DND-41 (cell line): ENCODE results near the gene GRPEL1.

Experiments used
- CTCF ChIP-seq: IDR thresholded peaks from 2 replicates; pipeline ENCODE4 v1.5.1; 2012; ENCODE audit warnings: borderline replicate concordance, low read length, moderate library complexity, mild to moderate bottlenecking; ENCODE audit not compliant: poor library complexity, severe bottlenecking; ENCODE audit errors: extremely low read depth
- EZH2 ChIP-seq: IDR thresholded peaks from 3 replicates; pipeline ENCODE4 v1.6.1; 2012; ENCODE audit warnings: borderline replicate concordance, low read depth, mild to moderate bottlenecking, moderate library complexity, low read length, inconsistent platforms; ENCODE audit not compliant: severe bottlenecking

GRCh38 chr4:7042503-7043283 lies 25.2 kb downstream of the GRPEL1 start:
- TF ChIP-seq EZH2 (no peak), CTCF (peak; percentile 60)
